ENCODE data around the gene C1orf35. TPM values are rescaled to one million over a fixed set of nuclear protein-coding genes. Genes with fewer than 3 reads are reported as not detected.

The C1orf35 gene
- total RNA-seq, 1 donor from 2014 or later: 11.8 TPM

GRCh38 chr1:228108742-228109072, 5.6 kb upstream of the C1orf35 start:
- H2AFZ ChIP-seq (replicated peaks): peak overlapping the region; percentile 98

GRCh38 chr1:228108055-228108690, 5.0 kb upstream of the C1orf35 start:
- Histone ChIP-seq H2AFZ (replicated peaks) (no peak overlapping the region), H3K9ac (peak overlapping the region; percentile 96), H4K20me1 (ENCODE audit: low read depth) (no peaks in the 10 kb centered on the region), H3K27me3 (peaks cover 8% of the 10 kb centered on the region), H3K4me2 (peak overlapping the region; percentile 86), H3K79me2 (ENCODE audit: low read depth) (peaks cover 14% of the 10 kb centered on the region), H3K4me3 (peak overlapping the region; percentile 99), H3K36me3 (no peaks in the 10 kb centered on the region), H3K27ac (no peak overlapping the region), H3K9me3 (ENCODE audit: low read depth) (no peaks in the 10 kb centered on the region), H3K4me1 (peaks cover 8% of the 10 kb centered on the region), H3F3A (ENCODE audit: low read depth) (peaks cover 13% of the 10 kb centered on the region)
- Mint-ChIP-seq H3K4me1 (peaks cover 28% of the 10 kb centered on the region), H3K27me3 (ENCODE audit: insufficient read depth, low read depth) (peaks cover 19% of the 10 kb centered on the region), H3K36me3 (no peaks in the 10 kb centered on the region), H3K4me3 (peak overlapping the region; percentile 96), H3K27ac (no peak overlapping the region), H3K9me3 (no peaks in the 10 kb centered on the region)
- DNase-seq (ENCODE audit: low spot score): no peak
- no peak for TF ChIP-seq EZH2phosphoT487 (IDR thresholded peaks at IDR 0.05)
- no peak for TF ChIP-seq EZH2 (IDR thresholded peaks at IDR 0.05)
- no peak for TF ChIP-seq CTCF (IDR thresholded peaks at IDR 0.05)

More at GRCh38 chr1:228108742-228109072, 5.6 kb upstream of the C1orf35 start:
- Histone ChIP-seq H3K36me3 (no peaks in the 10 kb centered on the region), H3K79me2 (ENCODE audit: low read depth) (peaks cover 14% of the 10 kb centered on the region), H3K27me3 (peaks cover 8% of the 10 kb centered on the region), H4K20me1 (ENCODE audit: low read depth) (no peaks in the 10 kb centered on the region), H3K9ac (peak overlapping the region; percentile 96), H3K9me3 (ENCODE audit: low read depth) (no peaks in the 10 kb centered on the region), H3K4me2 (peak overlapping the region; percentile 86), H3K4me1 (peaks cover 7% of the 10 kb centered on the region), H3K27ac (no peak overlapping the region), H3K4me3 (peak overlapping the region; percentile 99), H3F3A (ENCODE audit: low read depth) (peaks cover 11% of the 10 kb centered on the region)
- no peaks in the 10 kb centered on the region for H3K9me3 Mint-ChIP-seq
- no peaks in the 10 kb centered on the region for H3K36me3 Mint-ChIP-seq
- peaks cover 23% of the 10 kb centered on the region for H3K4me1 Mint-ChIP-seq
- no peak for TF ChIP-seq EZH2phosphoT487 (IDR thresholded peaks at IDR 0.05)
- TF ChIP-seq EZH2 (IDR thresholded peaks at IDR 0.05): no peak
- no peak for TF ChIP-seq CTCF (IDR thresholded peaks at IDR 0.05)
- no peak for DNase-seq (ENCODE audit: low spot score)
- peak overlapping the region; percentile 96 for H3K4me3 Mint-ChIP-seq
- H3K27ac Mint-ChIP-seq: no peak overlapping the region
- peaks cover 19% of the 10 kb centered on the region for H3K27me3 Mint-ChIP-seq (ENCODE audit: insufficient read depth, low read depth)

GRCh38 chr1:228107636-228108035, 4.5 kb upstream of the C1orf35 start:
- peak overlapping the region; percentile 96 for H3K4me3 Mint-ChIP-seq
- H3K79me2 ChIP-seq (ENCODE audit: low read depth): peaks cover 16% of the 10 kb centered on the region

More at GRCh38 chr1:228107636-228108035, 4.5 kb upstream of the C1orf35 start:
- Histone ChIP-seq H3K4me1 (peaks cover 8% of the 10 kb centered on the region), H3K4me2 (no peak overlapping the region), H3K4me3 (no peak overlapping the region), H3K27me3 (peaks cover 8% of the 10 kb centered on the region), H4K20me1 (ENCODE audit: low read depth) (no peaks in the 10 kb centered on the region), H3K27ac (no peak overlapping the region), H3K36me3 (no peaks in the 10 kb centered on the region), H3K9me3 (ENCODE audit: low read depth) (no peaks in the 10 kb centered on the region), H3F3A (ENCODE audit: low read depth) (peaks cover 13% of the 10 kb centered on the region), H2AFZ (replicated peaks) (no peak overlapping the region), H3K9ac (no peak overlapping the region)
- Mint-ChIP-seq H3K27ac (no peak overlapping the region), H3K9me3 (no peaks in the 10 kb centered on the region), H3K4me1 (peaks cover 28% of the 10 kb centered on the region), H3K27me3 (ENCODE audit: insufficient read depth, low read depth) (peaks cover 19% of the 10 kb centered on the region), H3K36me3 (no peaks in the 10 kb centered on the region)
- no peak for DNase-seq (ENCODE audit: low spot score)
- TF ChIP-seq EZH2 (IDR thresholded peaks at IDR 0.05): no peak
- no peak for TF ChIP-seq EZH2phosphoT487 (IDR thresholded peaks at IDR 0.05)
- no peak for TF ChIP-seq CTCF (IDR thresholded peaks at IDR 0.05)

All from neural progenitor cell (in vitro differentiated cells).